HL-60 (cell line): ENCODE measurements around the gene RARA.

Experiments used
- DNase-seq, 2 experiments: peaks; one replicate each; pipeline ENCODE4 v3.0.0-alpha.2; 2010 to 2020; ENCODE audit warnings: low read depth in 1 of 2, low spot score in 1 of 2
- H3K27ac ChIP-seq: fragments of 250-450 bp; sonication (Bioruptor Pico); replicated peaks from 2 replicates; pipeline ENCODE4 v1.5.1; 2020; ENCODE audit warnings: mild to moderate bottlenecking, moderate library complexity
- H3K27me3 ChIP-seq: fragments of 250-450 bp; sonication (Bioruptor Pico); 2 replicates; pipeline ENCODE4 v1.5.1; 2021; ENCODE audit warnings: mild to moderate bottlenecking, moderate library complexity; ENCODE audit not compliant: insufficient read depth, poor library complexity, severe bottlenecking
- H3K4me3 ChIP-seq: replicated peaks from 2 replicates; pipeline ENCODE4 v1.5.1; 2011; ENCODE audit warnings: mild to moderate bottlenecking, control low read depth, low read length; ENCODE audit not compliant: insufficient read depth
- CTCF ChIP-seq: IDR thresholded peaks from one replicate; pipeline ENCODE4 v1.5.1; 2011; ENCODE audit warnings: low read length, control low read depth, inconsistent platforms; ENCODE audit not compliant: insufficient read depth
- GABPA ChIP-seq: IDR thresholded peaks from 2 replicates; pipeline ENCODE4 v1.6.1; 2012; ENCODE audit warnings: low read depth
- POLR2AphosphoS5 ChIP-seq: IDR thresholded peaks from 2 replicates; pipeline ENCODE4 v1.6.1; 2012; ENCODE audit warnings: low read depth
- REST ChIP-seq: IDR thresholded peaks from 2 replicates; pipeline ENCODE4 v1.6.1; 2012; ENCODE audit warnings: low read depth; ENCODE audit not compliant: insufficient replicate concordance
- SPI1 ChIP-seq: IDR thresholded peaks from 2 replicates; pipeline ENCODE4 v1.6.1; 2012; ENCODE audit warnings: low read depth, mild to moderate bottlenecking, borderline replicate concordance

The RARA gene

GRCh38 chr17:40342504-40343218 lies 33.7 kb downstream of the RARA start:
- TF ChIP-seq GABPA, result no peak
- TF ChIP-seq CTCF, result no peak
- no peak for TF ChIP-seq SPI1
- TF ChIP-seq POLR2AphosphoS5, result no peak
- TF ChIP-seq REST, result no peak
- Histone ChIP-seq H3K27ac (no peak overlapping the region), H3K4me3 (no peak overlapping the region)

GRCh38 chr17:40343219-40344119 lies 34.5 kb downstream of the RARA start:
- Histone ChIP-seq H3K4me3 (no peak overlapping the region), H3K27ac (no peak overlapping the region), H3K27me3 (no peaks in the 10 kb centered on the region)
- TF ChIP-seq SPI1 (no peak), POLR2AphosphoS5 (no peak), REST (no peak), CTCF (no peak), GABPA (no peak)
- no peak for DNase-seq

More at GRCh38 chr17:40342504-40343218, 33.7 kb downstream of the RARA start:
- no peak for DNase-seq
- no peaks in the 10 kb centered on the region for H3K27me3 ChIP-seq

- H3K4me3 ChIP-seq, result no peak overlapping the region
- no peak overlapping the region for H3K27ac ChIP-seq
- no peak; the same call in 1 of the 2 replicates for TF ChIP-seq SPI1
- TF ChIP-seq GABPA, result no peak
- no peak for TF ChIP-seq REST
- TF ChIP-seq CTCF, result no peak
- TF ChIP-seq POLR2AphosphoS5, result no peak
- DNase-seq, result no peak
- H3K27me3 ChIP-seq, result no peaks in the 10 kb centered on the region
Observed at GRCh38 chr17:40344421-40345160, 35.6 kb downstream of the RARA start.
